A549 (cell line): ENCODE results near the gene DLG1. TPM values are rescaled to one million over a fixed set of nuclear protein-coding genes. Genes with fewer than 3 reads are reported as not detected.

ENCODE experiments used
- ATAC-seq, 2 experiments: fragments of 200-7000 bp in 1 of 2; fragments of >200 bp in 1 of 2; cut with Nextera tagmentation in 1 of 2; cut with Tn5 transposase in 1 of 2; 3 replicates each; pipeline versions ENCODE4 v1.8.0 to v1.9.1; 2018 to 2020; ENCODE audit warnings: mild to moderate bottlenecking in 1 of 2, moderate library complexity in 1 of 2
- CTCF ChIA-PET: fragments of 300-600 bp; sonication (Branson Sonifier 250); formaldehyde crosslinking; extraction: SDS; loops from one replicate; lab custom pipeline; 2021; ENCODE audit warnings: antibody characterized with exemption, inconsistent platforms; lab: Yijun Ruan, JAX
- POLR2A ChIA-PET: fragments of 350-600 bp; formaldehyde crosslinking; extraction: SDS; loops from one replicate; lab custom pipeline; 2021; ENCODE audit warnings: antibody characterized with exemption, inconsistent platforms; lab: Yijun Ruan, JAX
- DNase-seq, 2 experiments: peaks; one replicate each; pipeline versions ENCODE4 v3.0.0 to v3.0.0-alpha.2; 2011 to 2016; ENCODE audit warnings: low read depth in 1 of 2, low spot score in 1 of 2
- FAIRE-seq: peaks from 2 replicates; lab custom pipeline; 2011; peaks lifted over from hg19 to GRCh38; lab: Jason Lieb, UNC
- H3K27ac ChIP-seq, 2 experiments: fragments of >200 bp; sonication (Bioruptor Twin); formaldehyde crosslinking; 3 replicates each; pipeline ENCODE4 v1.5.1; 2016 to 2017
- H3K4me1 ChIP-seq: fragments of >200 bp; sonication (Bioruptor Twin); formaldehyde crosslinking; 3 replicates; pipeline ENCODE4 v1.6.1; 2016
- H3K4me2 ChIP-seq: fragments of >200 bp; sonication (Bioruptor Twin); formaldehyde crosslinking; 3 replicates; pipeline ENCODE4 v1.6.1; 2016
- H3K4me3 ChIP-seq: fragments of >200 bp; sonication (Bioruptor Twin); formaldehyde crosslinking; 3 replicates; pipeline ENCODE4 v1.5.1; 2016
- H3K9me3 ChIP-seq: fragments of >200 bp; sonication (Bioruptor Twin); formaldehyde crosslinking; 3 replicates; pipeline ENCODE4 v1.6.1; 2016
- BCL3 ChIP-seq: fragments of >200 bp; sonication (Bioruptor Twin); formaldehyde crosslinking; IDR thresholded peaks from 3 replicates; pipeline ENCODE4 v1.6.1; 2016
- BHLHE40 ChIP-seq: IDR thresholded peaks from 2 replicates; pipeline ENCODE4 v1.6.1; 2012; ENCODE audit warnings: low read depth, low read length, inconsistent platforms
- CBX2 ChIP-seq: fragments of 200-600 bp; sonication (generic); IDR thresholded peaks from 2 replicates; pipeline ENCODE4 v1.6.1; 2016; ENCODE audit warnings: low read depth, mild to moderate bottlenecking, borderline replicate concordance
- CBX8 ChIP-seq: fragments of 200-600 bp; sonication (generic); IDR thresholded peaks from 2 replicates; pipeline ENCODE4 v1.6.1; 2016
- EP300 ChIP-seq, 2 experiments: fragments of >200 bp; sonication (Bioruptor Twin); formaldehyde crosslinking; IDR thresholded peaks; 2 replicates in 1 of 2; 3 replicates in 1 of 2; pipeline ENCODE4 v1.6.1; 2016 to 2017
- ESRRA ChIP-seq: fragments of 150-350 bp; IDR thresholded peaks from 2 replicates; pipeline ENCODE4 v1.6.1; 2014; ENCODE audit warnings: mild to moderate bottlenecking, low read length, borderline replicate concordance
- FOSB ChIP-seq: fragments of 250-450 bp; sonication (Bioruptor Pico); IDR thresholded peaks from 2 replicates; pipeline ENCODE4 v1.5.0; 2020; ENCODE audit warnings: mild to moderate bottlenecking, moderate library complexity
- HDAC2 ChIP-seq: fragments of 200-600 bp; sonication (generic); IDR thresholded peaks from 2 replicates; pipeline ENCODE4 v1.6.1; 2016
- HMGXB4 ChIP-seq: fragments of 250-450 bp; sonication (Bioruptor Pico); IDR thresholded peaks from 2 replicates; pipeline ENCODE4 v1.5.0; 2021; ENCODE audit warnings: mild to moderate bottlenecking, moderate library complexity, borderline replicate concordance
- HOXB5 ChIP-seq: fragments of 250-450 bp; sonication (Bioruptor Pico); IDR thresholded peaks from 2 replicates; pipeline ENCODE4 v1.5.0; 2020; ENCODE audit warnings: mild to moderate bottlenecking, moderate library complexity
- JUN ChIP-seq, 2 experiments: fragments of >200 bp; sonication (Bioruptor Twin); formaldehyde crosslinking; IDR thresholded peaks; 2 replicates in 1 of 2; 3 replicates in 1 of 2; pipeline ENCODE4 v1.6.1; 2016 to 2017
- KDM5A ChIP-seq: fragments of 200-600 bp; sonication (generic); IDR thresholded peaks from 2 replicates; pipeline ENCODE4 v1.6.1; 2016; ENCODE audit warnings: antibody characterized with exemption, mild to moderate bottlenecking
- NFE2L2 ChIP-seq: fragments of 150-350 bp; conservative IDR thresholded peaks from 2 replicates; pipeline ENCODE4 v1.6.1; 2014; ENCODE audit warnings: low read length
- RAD21 ChIP-seq, 2 experiments: fragments of >200 bp in 1 of 2; sonication (Bioruptor Twin) in 1 of 2; formaldehyde crosslinking in 1 of 2; IDR thresholded peaks in 1 of 2; conservative IDR thresholded peaks in 1 of 2; 2 replicates in 1 of 2; 3 replicates in 1 of 2; pipeline ENCODE4 v1.6.1; 2012 to 2018; ENCODE audit warnings: inconsistent platforms in 1 of 2
- RARB ChIP-seq: fragments of 250-450 bp; sonication (Bioruptor Pico); IDR thresholded peaks from 2 replicates; pipeline ENCODE4 v1.8.0; 2021; ENCODE audit warnings: mild to moderate bottlenecking, moderate library complexity
- SMC3 ChIP-seq: fragments of >200 bp; sonication (Bioruptor Twin); formaldehyde crosslinking; IDR thresholded peaks from 3 replicates; pipeline ENCODE4 v1.6.1; 2018; ENCODE audit warnings: inconsistent platforms
- TFCP2L1 ChIP-seq: fragments of 250-450 bp; sonication (Bioruptor Pico); IDR thresholded peaks from 2 replicates; pipeline ENCODE4 v1.5.0; 2021; ENCODE audit warnings: mild to moderate bottlenecking
- ZSCAN20 ChIP-seq: fragments of 250-450 bp; sonication (Bioruptor Pico); IDR thresholded peaks from 2 replicates; pipeline ENCODE4 v1.8.0; 2022; ENCODE audit warnings: mild to moderate bottlenecking, moderate library complexity
- WGBS: methylation state at CpG from one replicate; pipeline ENCODE4 v1.1.6; 2017; ENCODE audit errors: missing lambda C conversion rate; 5-methylcytosine and 5-hydroxymethylcytosine counted together
- polyA plus RNA-seq, 4 experiments: library from polyadenylated mRNA; depleted of rRNA in 3 of 4; stranded (reverse); fragments of >200 nt; fragmentation: RNase III in 1 of 4; extraction: RNeasy Plus Mini Kit Qiagen cat#74134 plus additional on column Dnase treatment in 1 of 4; gene quantifications; 2 replicates in 3 of 4; 3 replicates in 1 of 4; pipeline ENCODE4 v1.2.3, GENCODE V29; 2011 to 2017
- TF ChIP-seq, protein P1 (sequence below): fragments of 250-450 bp; sonication (Bioruptor Pico); IDR thresholded peaks from 2 replicates; pipeline ENCODE4 v1.5.0; 2020; ENCODE audit warnings: low read depth, mild to moderate bottlenecking, moderate library complexity
- TF ChIP-seq, protein P2 (sequence below): fragments of >200 bp; sonication (Bioruptor Twin); formaldehyde crosslinking; IDR thresholded peaks from 3 replicates; pipeline ENCODE4 v1.5.1; 2016
- TF ChIP-seq, protein P3 (sequence below): IDR thresholded peaks from 2 replicates; pipeline ENCODE4 v1.6.1; 2012

The DLG1 gene
- polyA plus RNA-seq, 2 of the 4 experiments (the other 2 are of a cell fraction), result 27.0 to 33.9 TPM

GRCh38 chr3:197011780-197012539 lies 286.5 kb downstream of the DLG1 start:
- TF ChIP-seq SMC3 (no peak), CBX2 (no peak), BCL3 (no peak), EP300 (IDR thresholded peaks at IDR 0.05) (no peak), JUN (IDR thresholded peaks at IDR 0.05) (no peak), HDAC2 (no peak), BHLHE40 (no peak), NFE2L2 (no peak), KDM5A (no peak), TFCP2L1 (no peak), RAD21 (conservative IDR thresholded peaks at IDR 0.05 in 1 of 2, IDR thresholded peaks at IDR 0.05 in 1 of 2) (no peak)
- TF ChIP-seq, protein P1, sequence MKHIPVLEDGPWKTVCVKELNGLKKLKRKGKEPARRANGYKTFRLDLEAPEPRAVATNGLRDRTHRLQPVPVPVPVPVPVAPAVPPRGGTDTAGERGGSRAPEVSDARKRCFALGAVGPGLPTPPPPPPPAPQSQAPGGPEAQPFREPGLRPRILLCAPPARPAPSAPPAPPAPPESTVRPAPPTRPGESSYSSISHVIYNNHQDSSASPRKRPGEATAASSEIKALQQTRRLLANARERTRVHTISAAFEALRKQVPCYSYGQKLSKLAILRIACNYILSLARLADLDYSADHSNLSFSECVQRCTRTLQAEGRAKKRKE (CRISPR knock-in tag), result no peak
- no peaks in the 10 kb centered on the region for H3K9me3 ChIP-seq
- no peak overlapping the region for H3K4me3 ChIP-seq
- ChIA-PET CTCF (interaction anchor here (0.8 to 8.5 kb wide), 5 partner anchors 9 to 21 kb away, joined by 3 to 49 read pairs (median 4); partner anchors contain the start of gene MELTF), POLR2A (no interaction called here)
- DNase-seq (no peak), ATAC-seq (no peak), FAIRE-seq (no peak)
- no peaks in the 10 kb centered on the region for H3K4me1 ChIP-seq
- H3K4me2 ChIP-seq, result no peak overlapping the region
- 93% methylated on average over 18 of the region's 25 CpGs for WGBS
- no peak overlapping the region for H3K27ac ChIP-seq

DNA sequence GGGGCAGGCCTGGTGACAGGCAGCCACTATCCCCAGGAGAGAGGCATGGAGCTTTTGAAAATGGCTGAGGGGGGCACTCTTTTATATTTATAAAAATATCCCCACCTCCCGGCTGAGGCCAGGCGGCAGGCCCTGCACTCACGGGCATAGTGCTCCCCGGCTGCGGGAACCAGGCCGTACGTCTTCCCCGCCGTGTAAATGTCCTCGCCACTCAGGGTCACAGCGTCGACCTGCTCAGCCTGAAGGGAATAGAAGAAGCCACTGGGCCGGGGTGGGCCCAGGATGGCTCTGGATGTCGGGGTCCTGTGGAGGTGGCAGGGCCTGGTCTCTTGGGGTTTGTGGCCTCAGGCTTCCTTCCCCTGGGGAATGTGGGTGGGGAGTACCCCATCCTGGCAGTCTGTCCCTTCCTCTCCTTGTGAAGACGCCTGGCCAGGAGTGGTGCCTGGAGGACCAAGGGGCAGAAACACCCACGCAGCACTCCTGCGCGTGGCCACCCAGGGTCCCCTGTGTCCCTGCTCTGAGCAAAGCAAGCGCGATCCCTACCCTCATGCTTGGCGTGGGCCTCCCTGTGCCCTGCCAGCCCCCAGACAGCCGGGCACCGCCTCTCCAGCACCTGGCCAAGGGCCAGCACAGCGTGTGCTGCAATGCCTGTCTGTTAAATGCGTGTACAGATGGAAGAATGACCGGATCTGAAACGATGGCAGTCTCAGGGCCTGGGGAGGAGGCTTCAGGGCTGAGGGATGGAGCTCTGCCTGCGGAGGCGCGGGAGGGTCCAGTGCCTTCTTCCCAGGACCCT lies 287.7 kb downstream of the DLG1 start:
- ATAC-seq, result no peak

More for the DNA sequence above, 287.7 kb downstream of the DLG1 start:
- no peak for FAIRE-seq
- Histone ChIP-seq H3K27ac (no peak overlapping the region), H3K4me1 (no peaks in the 10 kb centered on the region)
- WGBS, result 79% methylated on average over 24 of the region's 30 CpGs
- no peak for TF ChIP-seq RAD21 (conservative IDR thresholded peaks at IDR 0.05 in 1 of 2, IDR thresholded peaks at IDR 0.05 in 1 of 2)
- no peak for TF ChIP-seq CBX8
- TF ChIP-seq ESRRA, result no peak
- no peak for TF ChIP-seq CBX2
- no peak for TF ChIP-seq FOSB
- no peak for TF ChIP-seq EP300 (IDR thresholded peaks at IDR 0.05)
- TF ChIP-seq, protein P1 (CRISPR knock-in tag), result no peak
- TF ChIP-seq RARB, result no peak
- TF ChIP-seq ZSCAN20 (CRISPR knock-in tag), result no peak
- no peak for TF ChIP-seq HOXB5 (CRISPR knock-in tag)
- TF ChIP-seq, protein P2, sequence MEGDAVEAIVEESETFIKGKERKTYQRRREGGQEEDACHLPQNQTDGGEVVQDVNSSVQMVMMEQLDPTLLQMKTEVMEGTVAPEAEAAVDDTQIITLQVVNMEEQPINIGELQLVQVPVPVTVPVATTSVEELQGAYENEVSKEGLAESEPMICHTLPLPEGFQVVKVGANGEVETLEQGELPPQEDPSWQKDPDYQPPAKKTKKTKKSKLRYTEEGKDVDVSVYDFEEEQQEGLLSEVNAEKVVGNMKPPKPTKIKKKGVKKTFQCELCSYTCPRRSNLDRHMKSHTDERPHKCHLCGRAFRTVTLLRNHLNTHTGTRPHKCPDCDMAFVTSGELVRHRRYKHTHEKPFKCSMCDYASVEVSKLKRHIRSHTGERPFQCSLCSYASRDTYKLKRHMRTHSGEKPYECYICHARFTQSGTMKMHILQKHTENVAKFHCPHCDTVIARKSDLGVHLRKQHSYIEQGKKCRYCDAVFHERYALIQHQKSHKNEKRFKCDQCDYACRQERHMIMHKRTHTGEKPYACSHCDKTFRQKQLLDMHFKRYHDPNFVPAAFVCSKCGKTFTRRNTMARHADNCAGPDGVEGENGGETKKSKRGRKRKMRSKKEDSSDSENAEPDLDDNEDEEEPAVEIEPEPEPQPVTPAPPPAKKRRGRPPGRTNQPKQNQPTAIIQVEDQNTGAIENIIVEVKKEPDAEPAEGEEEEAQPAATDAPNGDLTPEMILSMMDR, result no peak
- TF ChIP-seq HMGXB4, result no peak
- TF ChIP-seq, protein P3, sequence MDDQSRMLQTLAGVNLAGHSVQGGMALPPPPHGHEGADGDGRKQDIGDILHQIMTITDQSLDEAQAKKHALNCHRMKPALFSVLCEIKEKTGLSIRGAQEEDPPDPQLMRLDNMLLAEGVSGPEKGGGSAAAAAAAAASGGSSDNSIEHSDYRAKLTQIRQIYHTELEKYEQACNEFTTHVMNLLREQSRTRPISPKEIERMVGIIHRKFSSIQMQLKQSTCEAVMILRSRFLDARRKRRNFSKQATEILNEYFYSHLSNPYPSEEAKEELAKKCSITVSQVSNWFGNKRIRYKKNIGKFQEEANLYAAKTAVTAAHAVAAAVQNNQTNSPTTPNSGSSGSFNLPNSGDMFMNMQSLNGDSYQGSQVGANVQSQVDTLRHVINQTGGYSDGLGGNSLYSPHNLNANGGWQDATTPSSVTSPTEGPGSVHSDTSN, result no peak
- TF ChIP-seq, all 56 proteins: peak for 0
- CTCF ChIA-PET, result interaction anchor here (0.7 to 8.5 kb wide), 5 partner anchors 9 to 506 kb away, joined by 3 to 49 read pairs (median 3); partner anchors contain the start of gene MELTF
- POLR2A ChIA-PET, result no interaction called here
- DNase-seq, result no peak
- Histone ChIP-seq H3K9me3 (no peaks in the 10 kb centered on the region), H3K4me3 (no peak overlapping the region), H3K4me2 (no peak overlapping the region)
